Cortex of kidney (tissue), 1 donor: ENCODE measurements around the gene HOOK1.
"Not testable (repeated sequence)": the region's sequence is repeated elsewhere in the genome, so short reads cannot be mapped to it uniquely, and the experiment has no call there.

Source experiments
- DNase-seq: peaks from one replicate; lab custom pipeline; 2025; lab: John Stamatoyannopoulos, UW

HOOK1 gene

GRCh38 chr1:59819566-59820438 is 5.1 kb downstream of the HOOK1 start:
- no peak for DNase-seq

DNA sequence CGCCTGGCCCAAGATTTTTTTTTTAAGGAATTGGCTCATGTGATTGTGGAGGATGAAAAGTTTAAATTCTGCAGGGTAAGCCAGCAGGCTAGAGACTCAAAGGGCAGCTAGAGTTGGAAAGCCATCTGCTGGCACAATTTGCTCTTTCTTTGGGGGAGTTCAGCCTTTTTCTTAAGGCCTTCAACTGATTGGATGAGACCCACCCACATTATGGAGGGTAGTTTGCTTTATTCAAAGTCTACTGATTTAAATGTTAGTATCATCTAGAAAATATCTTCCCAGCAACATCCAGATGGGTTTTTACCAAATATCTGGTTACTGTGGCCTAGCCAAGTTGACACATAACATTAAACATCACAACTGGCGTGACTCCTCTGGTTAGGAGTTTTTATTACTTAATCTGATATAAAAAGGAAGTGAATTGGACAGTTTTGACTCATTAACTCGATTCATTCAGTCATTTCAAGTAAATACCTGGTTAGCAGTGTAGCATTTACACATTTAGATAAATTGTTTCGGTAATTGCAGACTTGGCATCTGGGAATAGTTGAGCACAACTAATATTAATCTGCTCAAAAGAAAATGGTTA is 12.4 kb downstream of the HOOK1 start:
- DNase-seq: no peak

DNA sequence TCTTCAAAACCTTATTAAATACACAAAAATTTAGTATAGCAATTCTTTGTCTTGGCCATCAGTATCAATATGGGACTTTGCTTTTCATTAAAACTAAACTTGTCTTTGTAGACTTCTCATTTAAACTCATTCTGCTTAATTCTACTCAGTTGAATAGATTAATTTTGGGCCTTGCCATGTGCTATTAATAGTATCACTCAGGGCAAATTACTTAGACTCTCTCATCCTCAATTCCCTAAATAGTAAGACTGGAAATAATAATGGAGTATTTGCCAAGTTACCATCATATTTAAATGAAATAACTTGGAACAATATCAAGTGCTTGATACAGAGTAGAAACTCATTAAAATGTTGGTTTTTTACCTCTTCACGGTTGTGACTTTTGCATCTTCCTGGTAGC is 13.4 kb downstream of the HOOK1 start:
- DNase-seq: no peak

GRCh38 chr1:59831529-59831928 is 16.8 kb downstream of the HOOK1 start:
- DNase-seq: no peak

DNA sequence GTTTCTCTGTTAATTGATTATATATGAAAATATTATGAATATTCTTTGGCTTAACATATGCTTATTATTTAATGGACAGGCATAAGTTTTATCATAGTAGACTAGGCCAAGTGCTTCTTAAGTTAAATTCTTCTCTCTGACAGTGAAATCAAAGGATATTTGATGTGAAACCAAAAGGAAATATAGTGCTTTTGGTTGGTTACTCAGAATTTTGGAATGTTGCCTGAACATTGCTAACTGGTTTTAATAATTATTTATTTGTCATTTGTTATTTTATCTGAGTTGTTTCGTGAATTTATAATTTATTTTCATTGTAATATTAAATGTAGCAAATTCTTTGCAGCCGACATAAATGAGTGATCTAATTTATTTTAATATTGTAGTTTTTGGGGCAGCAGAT is 18.3 kb downstream of the HOOK1 start:
- DNase-seq: no peak

DNA sequence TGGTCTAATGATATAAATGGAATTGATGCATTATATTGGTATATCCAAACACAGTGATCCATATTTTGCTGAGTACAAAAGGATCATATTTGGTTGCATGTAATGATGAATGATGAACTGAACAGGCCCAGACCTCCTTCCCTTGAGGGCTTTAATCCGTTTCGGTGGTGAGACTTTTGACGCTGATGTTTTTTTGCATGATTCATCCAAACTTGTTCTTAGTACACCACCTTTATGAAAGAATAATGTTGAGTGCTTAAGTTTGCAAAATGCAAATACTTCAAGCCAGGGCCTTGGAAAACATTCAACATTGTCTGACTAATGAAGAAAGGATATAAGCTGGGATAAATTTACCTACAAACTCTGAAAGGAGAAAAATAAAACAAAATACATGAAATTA is 19.2 kb downstream of the HOOK1 start:
- no peak for DNase-seq

DNA sequence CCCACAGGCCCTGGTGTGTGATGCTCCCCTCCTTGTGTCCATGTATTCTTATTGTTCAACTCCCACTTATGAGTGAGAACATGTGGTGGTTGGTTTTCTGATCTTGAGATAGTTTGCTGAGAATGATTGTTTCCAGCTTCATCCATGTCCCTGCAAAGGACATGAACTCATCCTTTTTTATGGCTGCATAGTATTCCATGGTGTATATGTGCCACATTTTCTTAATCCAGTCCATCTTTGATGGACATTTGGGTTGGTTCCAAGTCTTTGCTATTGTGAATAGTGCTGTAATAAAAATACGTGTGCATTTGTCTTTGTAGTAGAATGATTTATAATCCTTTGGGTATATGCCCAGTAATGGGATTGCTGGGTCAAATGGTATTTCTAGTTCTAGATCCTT is 23.1 kb downstream of the HOOK1 start:
- DNase-seq: not testable (repeated sequence)

DNA sequence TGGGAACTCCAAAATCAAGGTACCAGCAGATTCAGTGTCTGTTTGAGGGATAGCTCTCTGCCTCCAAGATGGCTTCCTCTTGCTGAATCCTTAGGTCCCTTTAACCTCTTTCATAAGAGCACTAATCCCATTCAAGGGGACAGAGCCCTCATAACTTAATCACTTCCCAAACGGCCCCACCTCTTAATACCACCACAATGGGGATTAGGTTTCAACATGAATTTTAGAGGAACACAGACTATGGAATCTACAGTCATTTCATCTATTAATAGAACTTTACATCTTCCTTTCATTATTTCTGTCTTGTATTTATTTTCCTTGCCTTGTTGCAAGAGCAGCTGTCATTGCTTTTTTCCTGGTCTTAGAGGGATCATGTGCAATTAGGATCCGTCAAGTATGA is 30.3 kb downstream of the HOOK1 start:
- no peak for DNase-seq

DNA sequence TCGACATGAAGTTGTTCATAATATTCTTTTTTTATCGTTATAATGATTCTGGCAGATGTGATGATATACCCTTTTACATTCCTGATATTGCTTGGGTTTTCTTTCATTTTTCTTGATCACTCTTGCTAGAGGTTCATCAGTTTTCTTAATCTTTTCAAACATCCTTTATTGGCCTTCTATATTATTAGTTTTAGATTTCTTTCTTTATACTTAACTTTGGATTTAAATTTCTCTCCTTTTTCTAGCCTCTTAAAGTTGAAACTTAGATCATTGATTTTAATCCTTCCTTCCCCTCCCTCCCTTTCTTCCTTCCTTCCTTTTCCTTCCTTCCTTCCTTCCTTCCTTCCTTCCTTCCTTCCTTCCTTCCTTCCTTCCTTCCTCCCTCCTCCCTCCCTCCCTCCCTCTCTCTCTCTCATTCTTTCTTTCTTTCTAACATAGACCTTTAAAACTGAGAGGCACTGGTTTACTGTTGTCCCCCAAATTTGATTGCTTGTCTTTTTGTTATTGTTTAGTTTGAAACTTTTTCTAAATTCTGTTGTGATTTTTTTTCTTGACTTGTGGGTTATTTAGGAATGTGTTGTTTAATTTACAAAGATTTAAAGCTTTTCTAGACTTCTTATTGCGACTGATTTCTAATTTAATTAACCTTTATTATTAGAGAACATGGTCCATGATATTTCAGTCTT is 31.6 kb downstream of the HOOK1 start:
- DNase-seq: no peak

DNA sequence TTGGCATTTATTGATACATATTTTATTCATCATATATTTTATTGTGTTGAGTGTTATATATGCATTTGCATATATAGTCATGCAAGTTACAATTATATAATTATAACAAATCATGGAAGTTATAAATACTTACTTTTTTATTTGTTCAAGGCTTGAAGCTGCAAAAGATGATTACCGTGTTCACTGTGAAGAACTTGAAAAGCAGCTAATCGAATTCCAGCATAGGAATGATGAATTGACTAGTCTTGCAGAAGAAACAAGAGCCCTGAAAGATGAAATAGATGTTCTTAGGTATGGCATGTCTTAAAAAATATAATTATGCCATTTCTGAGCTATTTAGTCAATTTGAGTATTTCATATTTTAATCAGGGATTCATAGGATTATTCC is 32.1 kb downstream of the HOOK1 start:
- DNase-seq: no peak

- no peak for DNase-seq
Observed at GRCh38 chr1:59852117-59852516, 37.4 kb downstream of the HOOK1 start.

DNA sequence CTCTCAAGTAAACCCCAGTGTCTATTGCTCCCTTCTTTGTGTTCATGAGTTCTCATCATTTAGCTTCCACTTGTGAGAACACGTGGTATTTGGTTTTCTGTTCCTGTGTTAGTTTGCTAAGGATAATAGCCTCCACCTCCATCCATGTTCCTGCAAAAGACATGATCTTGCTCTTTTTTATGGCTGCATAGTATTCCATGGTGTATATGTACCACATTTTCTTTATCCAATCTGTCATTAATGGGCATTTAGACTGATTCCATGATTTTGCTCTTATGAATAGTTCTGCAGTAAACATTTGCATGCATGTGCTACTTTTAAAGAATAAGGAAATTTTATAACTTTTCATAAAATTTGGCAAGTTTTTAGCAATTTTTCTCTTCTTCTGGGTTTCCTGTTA is 40.5 kb downstream of the HOOK1 start:
- DNase-seq: not testable (repeated sequence)

- no peak for DNase-seq
Observed at GRCh38 chr1:59856725-59857338, 42.1 kb downstream of the HOOK1 start.

DNA sequence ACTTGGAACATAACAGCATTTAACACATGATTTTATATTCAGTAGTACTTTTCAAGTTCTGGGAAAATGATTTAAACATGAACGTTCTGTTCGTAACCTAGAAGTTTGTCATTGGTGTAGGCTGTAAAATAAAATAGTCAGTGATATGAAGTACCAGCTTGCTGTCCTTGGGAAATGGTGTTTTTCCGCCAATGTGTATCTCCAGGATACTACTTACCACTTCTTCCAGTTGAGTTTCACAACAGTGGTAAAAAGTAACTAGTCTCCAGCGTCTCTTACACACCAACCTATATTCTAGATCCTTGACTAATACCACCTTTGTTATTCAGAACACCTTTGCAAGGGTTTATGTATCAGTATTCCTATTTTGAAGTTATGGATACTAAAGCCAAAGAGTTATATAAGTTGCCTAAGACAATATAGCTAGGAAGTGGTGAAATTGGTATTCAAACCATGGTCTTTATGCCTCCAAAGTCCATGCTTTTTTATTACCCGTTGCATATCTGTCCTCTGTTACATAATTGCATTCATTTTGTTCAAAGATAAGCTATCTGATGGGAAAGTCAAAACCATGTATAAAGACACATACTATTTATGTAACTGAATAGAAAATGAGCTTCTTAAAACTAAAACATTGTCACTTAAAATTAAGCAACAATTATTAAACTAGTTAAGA is 43.1 kb downstream of the HOOK1 start:
- no peak for DNase-seq

GRCh38 chr1:59866462-59866861 is 51.7 kb downstream of the HOOK1 start:
- no peak for DNase-seq

DNA sequence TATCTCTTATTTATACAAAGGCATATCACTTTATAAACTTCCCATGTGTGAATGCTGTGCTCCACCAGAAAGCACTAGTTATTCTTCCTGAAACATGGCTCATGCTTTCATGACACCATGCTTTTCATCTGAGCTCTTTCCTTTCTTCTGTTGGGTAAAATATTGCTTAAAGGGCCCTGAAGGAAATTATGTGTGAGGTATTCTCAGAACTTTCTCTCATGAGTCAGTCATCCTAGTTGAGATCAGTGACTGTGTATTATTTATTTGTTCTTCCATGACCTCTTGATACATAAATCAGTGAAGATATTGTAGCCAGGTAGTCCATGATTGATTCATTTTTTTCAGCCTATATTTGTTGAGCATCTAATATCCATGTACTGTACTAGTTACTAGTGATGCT is 57.0 kb downstream of the HOOK1 start:
- DNase-seq: no peak

DNA sequence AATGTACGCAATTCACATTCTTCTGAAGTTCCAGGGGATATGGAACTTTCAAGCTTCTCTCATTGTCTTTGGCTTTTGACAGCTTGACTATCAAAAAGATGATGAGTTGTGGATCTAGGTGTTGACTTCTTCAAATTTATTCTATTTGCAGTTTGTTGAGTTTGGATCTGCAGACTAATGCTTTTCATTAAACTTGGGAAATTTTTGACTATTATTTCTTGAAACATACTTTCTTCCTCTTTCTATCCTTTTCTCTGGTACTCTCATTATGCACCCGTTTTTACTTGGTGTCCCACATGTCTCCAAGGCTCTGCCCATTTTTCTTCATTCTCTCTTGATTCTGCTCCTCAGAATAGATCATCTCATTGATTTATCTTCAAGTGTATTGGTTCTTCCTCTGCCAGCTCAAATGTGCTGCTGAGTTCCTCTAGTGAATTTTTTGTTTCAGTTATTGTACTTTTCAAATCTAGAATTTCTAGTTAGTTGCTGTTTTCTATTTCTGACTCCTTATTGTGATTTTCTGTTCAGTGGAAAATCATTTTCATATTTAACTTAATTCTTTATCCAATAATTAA is 62.4 kb downstream of the HOOK1 start:
- DNase-seq: no peak

DNA sequence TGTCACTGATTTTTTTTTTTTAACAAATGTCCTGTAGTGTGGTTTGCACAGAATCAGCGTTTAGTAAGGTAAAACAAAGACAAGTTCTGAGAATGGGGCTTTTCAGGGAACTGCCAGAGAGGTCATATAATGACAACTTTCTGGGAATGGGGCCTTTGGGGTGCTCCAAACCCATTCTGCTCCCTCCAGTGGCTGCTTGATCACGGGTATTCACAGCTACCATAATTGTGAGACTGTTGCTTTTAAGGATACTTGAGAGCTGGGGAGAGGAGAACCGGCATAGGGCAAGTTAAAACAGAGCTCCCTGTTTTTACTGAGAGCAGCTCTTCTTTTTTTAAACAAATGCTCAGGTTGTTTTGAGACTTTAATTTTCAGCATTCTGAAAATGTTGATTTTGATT is 63.6 kb downstream of the HOOK1 start:
- no peak for DNase-seq

GRCh38 chr1:59879574-59879973 is 64.8 kb downstream of the HOOK1 start:
- DNase-seq: no peak

- no peak for DNase-seq
Observed at GRCh38 chr1:59879996-59880505, 65.3 kb downstream of the HOOK1 start.

GRCh38 chr1:59880735-59881134 is 66.0 kb downstream of the HOOK1 start:
- no peak for DNase-seq
